Lung (tissue), 12 donors: Measurements from ENCODE around the gene SLC22A23. TPM values are rescaled to one million over a fixed set of nuclear protein-coding genes. Genes with fewer than 3 reads are reported as not detected.

Experiments
- ATAC-seq: fragments of 200-7000 bp; cut with Tn5 transposase; one replicate; pipeline ENCODE4 v1.9.1; 2020; ENCODE audit warnings: moderate number of reproducible peaks; ENCODE audit not compliant: insufficient read depth, low FRiP score
- DNase-seq, 3 donors: peaks; one replicate each; pipeline ENCODE4 v3.0.0-alpha.2; 2013 to 2017
- H3K27ac ChIP-seq, 2 donors: one replicate each; pipeline ENCODE4 v1.5.1; 2013; ENCODE audit warnings: mild to moderate bottlenecking in 2 of 2, moderate library complexity in 2 of 2, control low read depth in 1 of 2, inconsistent platforms in 1 of 2, low read depth in 1 of 2, low read length in 1 of 2
- H3K27me3 ChIP-seq, 3 donors: one replicate each; pipeline ENCODE4 v1.5.1; 2013; ENCODE audit warnings: low read length in 2 of 3; ENCODE audit not compliant: control insufficient read depth in 3 of 3, insufficient read depth in 3 of 3
- H3K36me3 ChIP-seq, 4 donors: one replicate each; pipeline ENCODE4 v1.5.1; 2013; ENCODE audit warnings: low read length in 4 of 4, mild to moderate bottlenecking in 1 of 4, moderate library complexity in 1 of 4; ENCODE audit not compliant: control insufficient read depth in 4 of 4, insufficient read depth in 4 of 4
- H3K4me1 ChIP-seq, 5 donors: one replicate each; pipeline ENCODE4 v1.5.1; 2013; ENCODE audit warnings: low read length in 5 of 5, mild to moderate bottlenecking in 2 of 5, moderate library complexity in 1 of 5; ENCODE audit not compliant: control insufficient read depth in 5 of 5, insufficient read depth in 5 of 5
- H3K4me3 ChIP-seq: one replicate; pipeline ENCODE4 v1.5.1; 2013; ENCODE audit warnings: mild to moderate bottlenecking, control low read depth, moderate library complexity
- H3K9ac ChIP-seq, 2 donors: one replicate each; pipeline ENCODE4 v1.5.1; 2013; ENCODE audit warnings: low read length in 2 of 2, control low read depth in 1 of 2; ENCODE audit not compliant: insufficient read depth in 1 of 2
- H3K9me3 ChIP-seq, 4 donors: one replicate each; pipeline ENCODE4 v1.5.1; 2013; ENCODE audit warnings: low read length in 3 of 4, mild to moderate bottlenecking in 1 of 4, moderate library complexity in 1 of 4; ENCODE audit not compliant: control insufficient read depth in 4 of 4, insufficient read depth in 3 of 4
- CTCF ChIP-seq: IDR thresholded peaks from 2 replicates; pipeline ENCODE4 v1.5.1; 2012; ENCODE audit warnings: mild to moderate bottlenecking; ENCODE audit errors: control extremely low read depth, extremely low read depth
- WGBS, 2 donors: extraction: QIAGEN DNeasy Blood & Tissue Kit; methylation state at CpG; one replicate each; pipeline ENCODE4 v1.1.7; 2013; 5-methylcytosine and 5-hydroxymethylcytosine counted together
- polyA plus RNA-seq, 2 donors: library from polyadenylated mRNA; stranded (reverse); fragments of 200-250 nt; gene quantifications; one replicate each; pipeline ENCODE4 v1.2.1, GENCODE V29; 2013
- total RNA-seq, 2 donors: library from RNA; depleted of rRNA in 1 of 2; stranded (reverse); fragments of >200 nt in 1 of 2; gene quantifications; one replicate each; pipeline ENCODE4 v1.2.1, GENCODE V29; 2014 to 2021
- donor health status: control.
- donor health status: control.
- donor health status: Bipolar disorder and iron deficiency.
- donor health status: healthy.
- donor health status: DM: yes; HTN: yes; CAD: no.

The SLC22A23 gene
- total and polyA plus RNA-seq, 4 donors: 6.6 to 45.6 (median 24.1) TPM

- Histone ChIP-seq H3K4me3 (no peak overlapping the region), H3K27ac (no peak overlapping the region), H3K4me1 (peaks cover 0 to 57% (median 9%) of the 10 kb centered on the region in 5 donors), H3K9ac (no peak overlapping the region), H3K36me3 (no peaks in the 10 kb centered on the region), H3K27me3 (no peaks in the 10 kb centered on the region), H3K9me3 (no peaks in the 10 kb centered on the region)
- DNase-seq: peak; percentile 83 to 87 (median 83)
- WGBS, 2 donors: 41 to 51% methylated on average over 8 of the region's 8 CpGs
- no peak for ATAC-seq
- no peak for TF ChIP-seq CTCF
These were observed 122.3 kb downstream of the SLC22A23 start for GRCh38 chr6:3334555-3334954.

GRCh38 chr6:3333263-3333662, 123.6 kb downstream of the SLC22A23 start:
- DNase-seq (no peak), ATAC-seq (no peak)
- Histone ChIP-seq H3K4me3 (no peak overlapping the region), H3K36me3 (no peaks in the 10 kb centered on the region), H3K9ac (no peak overlapping the region), H3K27ac (no peak overlapping the region), H3K9me3 (no peaks in the 10 kb centered on the region), H3K4me1 (peaks cover 0 to 57% (median 8%) of the 10 kb centered on the region in 5 donors), H3K27me3 (no peaks in the 10 kb centered on the region)
- TF ChIP-seq CTCF: no peak
- 88 to 91% methylated on average over 6 of the region's 6 CpGs for WGBS, 2 donors

DNA sequence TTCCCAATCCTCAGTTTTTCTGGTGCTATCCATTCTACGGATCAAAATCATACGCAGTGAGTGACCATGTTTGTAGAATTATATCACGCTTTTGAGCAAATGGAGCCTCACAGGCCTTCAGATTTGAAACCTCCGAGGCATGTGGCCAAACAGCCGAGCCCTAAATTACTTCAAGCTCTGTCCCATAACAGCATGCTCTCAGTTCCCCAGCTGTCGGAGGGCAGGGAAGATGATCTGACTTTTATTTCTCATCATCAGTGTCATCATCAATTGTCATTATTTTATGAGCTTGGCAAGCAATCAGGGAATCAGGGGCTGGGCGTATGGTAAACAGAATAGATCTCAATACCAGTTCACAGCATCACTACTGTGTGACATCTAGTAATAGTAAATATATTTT, 124.9 kb downstream of the SLC22A23 start:
- Histone ChIP-seq H3K27me3 (no peaks in the 10 kb centered on the region), H3K27ac (no peak overlapping the region), H3K9ac (peak overlapping the region in 1 of 2 donors; percentile 40), H3K36me3 (no peaks in the 10 kb centered on the region), H3K4me3 (no peak overlapping the region), H3K4me1 (peaks cover 0 to 66% (median 8%) of the 10 kb centered on the region in 5 donors), H3K9me3 (no peaks in the 10 kb centered on the region)
- DNase-seq (peak; percentile 75 to 87 (median 79)), ATAC-seq (no peak)
- WGBS, 2 donors: 89 to 90% methylated on average over 7 of the region's 7 CpGs
- TF ChIP-seq CTCF: no peak

DNA sequence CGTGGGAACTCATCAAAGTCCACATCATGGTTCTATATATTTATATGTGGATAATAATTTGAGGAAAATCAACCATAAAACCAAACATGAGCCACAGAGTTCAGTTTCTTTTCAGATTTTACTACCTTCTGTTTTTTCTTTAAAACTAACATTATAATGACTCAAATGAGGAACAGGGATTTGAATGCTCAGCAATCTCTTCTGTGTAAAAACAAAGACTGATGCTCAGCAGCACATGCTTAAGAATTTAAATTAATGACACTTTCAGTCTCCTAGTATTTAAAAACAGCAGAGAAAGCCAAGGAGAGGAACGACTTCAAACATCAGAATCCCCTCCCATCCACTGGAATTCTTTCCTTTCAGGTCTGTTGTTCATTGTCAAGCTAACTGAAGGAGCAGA, 125.4 kb downstream of the SLC22A23 start:
- H3K4me1 ChIP-seq: peaks cover 0 to 70% (median 11%) of the 10 kb centered on the region in 5 donors
- H3K9me3 ChIP-seq: no peaks in the 10 kb centered on the region
- no peaks in the 10 kb centered on the region for H3K36me3 ChIP-seq
- H3K4me3 ChIP-seq: no peak overlapping the region
- ATAC-seq: no peak
- WGBS, 2 donors: 51 to 68% methylated on average over 2 of the region's 2 CpGs
- no peak for TF ChIP-seq CTCF
- no peak overlapping the region for H3K27ac ChIP-seq
- H3K9ac ChIP-seq: peak overlapping the region in 1 of 2 donors; percentile 40
- no peak for DNase-seq
- H3K27me3 ChIP-seq: no peaks in the 10 kb centered on the region
